Kidney (tissue), 14 donors: ENCODE data around the gene EIF5A. TPM values are rescaled to one million over a fixed set of nuclear protein-coding genes. Genes with fewer than 3 reads are reported as not detected.

Source experiments
- DNase-seq, 5 donors: peaks; one replicate each; pipeline ENCODE4 v3.0.0-alpha.2; 2013 to 2020
- FAIRE-seq: peaks from 2 replicates; lab custom pipeline; 2012; peaks lifted over from hg19 to GRCh38; lab: Jason Lieb, UNC
- H3K27ac ChIP-seq, 2 donors: one replicate each; pipeline ENCODE4 v1.7.0; 2013; ENCODE audit warnings: low read depth in 2 of 2, low read length in 2 of 2, inconsistent platforms in 1 of 2
- H3K27me3 ChIP-seq: one replicate; pipeline ENCODE4 v1.7.1; 2013; ENCODE audit warnings: low read length, inconsistent platforms; ENCODE audit not compliant: control insufficient read depth, insufficient read depth
- H3K36me3 ChIP-seq, 3 donors: one replicate each; pipeline versions ENCODE4 v1.7.0 to v1.7.1; 2013; ENCODE audit warnings: low read length in 3 of 3, control low read depth in 1 of 3, inconsistent platforms in 1 of 3; ENCODE audit not compliant: insufficient read depth in 3 of 3, control insufficient read depth in 2 of 3
- H3K4me1 ChIP-seq, 3 donors: one replicate each; pipeline versions ENCODE4 v1.7.0 to v1.7.1; 2013; ENCODE audit warnings: low read length in 3 of 3, inconsistent platforms in 1 of 3, low read depth in 1 of 3; ENCODE audit not compliant: control insufficient read depth in 2 of 3, insufficient read depth in 2 of 3
- H3K4me3 ChIP-seq, 3 donors: one replicate each; pipeline versions ENCODE4 v1.7.0 to v1.8.1; 2013; ENCODE audit warnings: low read length in 3 of 3, control low read depth in 1 of 3, inconsistent platforms in 1 of 3
- H3K9ac ChIP-seq, 3 donors: one replicate each; pipeline versions ENCODE4 v1.7.0 to v1.7.1; 2013; ENCODE audit warnings: low read length in 3 of 3, control low read depth in 1 of 3, inconsistent platforms in 1 of 3
- H3K9me3 ChIP-seq, 3 donors: one replicate each; pipeline versions ENCODE4 v1.7.0 to v1.7.1; 2013; ENCODE audit warnings: low read length in 3 of 3, control low read depth in 1 of 3, inconsistent platforms in 1 of 3; ENCODE audit not compliant: control insufficient read depth in 2 of 3, insufficient read depth in 1 of 3
- intact Hi-C: fragments of 100-400 bp; cut with DNase I; formaldehyde crosslinking; loops from one replicate; pipeline ENCODE4 v1.11.1; 2022
- polyA plus RNA-seq: library from polyadenylated mRNA; stranded (reverse); fragments of 350-450 nt; fragmentation: Illumina TruSeq; extraction: RNeasy Lipid Tissue Mini Kit (QIAGEN cat#74804); gene quantifications from one replicate; pipeline ENCODE4 v1.2.3, GENCODE V29; 2014; ENCODE audit warnings: low read depth, low replicate concordance; ENCODE audit not compliant: insufficient read depth
- total RNA-seq: library from RNA; stranded (reverse); fragmentation: NEBNext Ultra II Directional; extraction: Animal tissue kit (Norgen Biotek cat#: 25700); gene quantifications from one replicate; pipeline ENCODE4 v1.2.1, GENCODE V29; 2021
- TF ChIP-seq, protein P1 (sequence below): IDR thresholded peaks from 3 replicates; pipeline ENCODE4 v1.5.1; 2012; ENCODE audit warnings: mild to moderate bottlenecking, moderate library complexity, borderline replicate concordance; ENCODE audit not compliant: insufficient read depth; ENCODE audit errors: extremely low read depth
- donor health status: control.
- donor health status: control.
- donor health status: control.
- donor health status: control.
- donor health status: control.
- donor health status: DM: yes; HTN: yes; CAD: no.
- donor health status: Normal renal cell carcinoma (clear cell type).

EIF5A gene
- total and polyA plus RNA-seq, 2 donors from 2014 or later, result 306 to 434 TPM

DNA sequence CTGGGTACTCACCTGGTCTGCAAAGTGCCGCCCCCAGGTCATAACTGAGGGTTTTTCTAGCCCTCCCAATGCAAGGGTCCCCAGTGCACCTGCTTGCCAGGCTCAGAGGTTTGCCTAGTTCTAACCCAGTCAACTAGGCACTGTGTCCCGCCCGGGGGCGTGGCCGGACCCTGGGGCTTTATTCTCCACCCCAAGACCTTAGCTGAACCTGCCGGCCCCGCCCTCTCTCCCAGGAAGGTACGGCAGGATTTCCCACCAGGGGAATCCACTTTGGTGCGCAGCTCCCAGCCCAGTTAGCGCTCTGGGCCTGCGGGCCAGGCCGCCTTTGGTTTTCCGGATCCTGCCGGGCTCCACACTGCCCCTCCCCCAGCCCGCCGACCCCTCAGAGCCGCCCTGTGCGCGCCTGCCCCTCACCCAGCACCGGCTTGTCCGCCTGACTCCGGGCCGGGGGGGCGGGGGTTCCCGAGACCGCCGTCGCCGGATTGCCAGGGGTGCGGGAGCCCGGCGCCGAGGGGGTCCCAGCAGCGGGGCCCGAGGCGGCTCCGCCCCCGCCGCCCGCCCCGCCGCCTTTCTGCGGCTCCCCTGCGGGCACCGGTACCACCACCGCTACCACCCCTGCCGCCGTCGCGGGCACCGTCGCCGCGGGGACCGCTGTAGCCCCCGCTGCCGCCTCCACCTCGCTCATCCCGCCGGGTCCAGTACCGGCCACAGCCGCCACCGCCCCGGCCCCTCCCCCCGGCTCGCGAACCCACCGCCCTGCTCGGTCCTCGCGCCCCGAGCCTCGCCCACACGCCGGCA lies 13.4 kb upstream of the EIF5A start:
- DNase-seq (peak; percentile 26 to 87 (median 43)), FAIRE-seq (no peak)
- Histone ChIP-seq H3K36me3 (no peaks in the 10 kb centered on the region), H3K4me1 (peaks cover 0 to 15% (median 14%) of the 10 kb centered on the region in 3 donors), H3K4me3 (no peak overlapping the region), H3K9me3 (no peaks in the 10 kb centered on the region), H3K27me3 (peaks cover 3% of the 10 kb centered on the region), H3K9ac (no peak overlapping the region), H3K27ac (no peak overlapping the region)
- intact Hi-C loops, result no loop called here
- TF ChIP-seq, protein P1, sequence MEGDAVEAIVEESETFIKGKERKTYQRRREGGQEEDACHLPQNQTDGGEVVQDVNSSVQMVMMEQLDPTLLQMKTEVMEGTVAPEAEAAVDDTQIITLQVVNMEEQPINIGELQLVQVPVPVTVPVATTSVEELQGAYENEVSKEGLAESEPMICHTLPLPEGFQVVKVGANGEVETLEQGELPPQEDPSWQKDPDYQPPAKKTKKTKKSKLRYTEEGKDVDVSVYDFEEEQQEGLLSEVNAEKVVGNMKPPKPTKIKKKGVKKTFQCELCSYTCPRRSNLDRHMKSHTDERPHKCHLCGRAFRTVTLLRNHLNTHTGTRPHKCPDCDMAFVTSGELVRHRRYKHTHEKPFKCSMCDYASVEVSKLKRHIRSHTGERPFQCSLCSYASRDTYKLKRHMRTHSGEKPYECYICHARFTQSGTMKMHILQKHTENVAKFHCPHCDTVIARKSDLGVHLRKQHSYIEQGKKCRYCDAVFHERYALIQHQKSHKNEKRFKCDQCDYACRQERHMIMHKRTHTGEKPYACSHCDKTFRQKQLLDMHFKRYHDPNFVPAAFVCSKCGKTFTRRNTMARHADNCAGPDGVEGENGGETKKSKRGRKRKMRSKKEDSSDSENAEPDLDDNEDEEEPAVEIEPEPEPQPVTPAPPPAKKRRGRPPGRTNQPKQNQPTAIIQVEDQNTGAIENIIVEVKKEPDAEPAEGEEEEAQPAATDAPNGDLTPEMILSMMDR, result no peak

DNA sequence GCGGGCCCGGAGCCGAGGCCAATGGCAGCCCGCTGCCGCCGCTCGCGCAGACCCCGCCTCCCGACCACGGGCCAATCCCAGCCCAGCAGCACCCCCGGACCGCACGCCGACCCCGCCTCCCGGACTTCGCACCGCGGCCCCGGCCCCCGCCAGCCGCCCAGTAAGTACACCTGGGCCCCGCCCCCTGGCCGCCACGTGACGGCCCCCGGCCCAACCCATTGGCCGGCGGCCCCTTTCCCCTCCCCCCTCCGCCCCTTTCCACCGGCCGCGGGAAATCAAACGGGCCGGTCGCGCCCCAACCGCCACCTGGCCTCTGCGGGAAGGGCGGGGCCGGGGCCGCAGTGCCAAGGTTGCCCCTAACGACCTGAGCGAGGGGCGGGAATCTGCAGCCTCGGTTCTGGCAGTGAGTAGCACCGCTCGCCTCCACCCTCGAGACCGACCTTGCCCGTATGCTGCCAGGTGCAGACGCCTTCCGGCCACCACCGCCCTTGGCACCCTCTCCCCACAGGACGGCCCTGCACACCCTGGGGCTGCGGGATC lies 12.7 kb upstream of the EIF5A start, which contains the start of gene YBX2:
TSS of gene YBX2 (minus strand) at position 26 of the 540 bp plus-strand sequence. CDS start 139 bp downstream, outside the sequence.
- Histone ChIP-seq H3K4me3 (no peak within 1 kb of the TSS), H3K9ac (no peak within 1 kb of the TSS), H3K9me3 (no peaks in the 10 kb centered on the region), H3K27ac (no peak within 1 kb of the TSS), H3K4me1 (peaks cover 0 to 15% (median 14%) of the 10 kb centered on the region in 3 donors), H3K27me3 (peaks cover 3% of the 10 kb centered on the region), H3K36me3 (no peaks in the 10 kb centered on the region)
- TF ChIP-seq, protein P1, result no peak
- DNase-seq (peak; percentile 84 to 93 (median 87)), FAIRE-seq (no peak)
- intact Hi-C loops, result no loop called here

DNA sequence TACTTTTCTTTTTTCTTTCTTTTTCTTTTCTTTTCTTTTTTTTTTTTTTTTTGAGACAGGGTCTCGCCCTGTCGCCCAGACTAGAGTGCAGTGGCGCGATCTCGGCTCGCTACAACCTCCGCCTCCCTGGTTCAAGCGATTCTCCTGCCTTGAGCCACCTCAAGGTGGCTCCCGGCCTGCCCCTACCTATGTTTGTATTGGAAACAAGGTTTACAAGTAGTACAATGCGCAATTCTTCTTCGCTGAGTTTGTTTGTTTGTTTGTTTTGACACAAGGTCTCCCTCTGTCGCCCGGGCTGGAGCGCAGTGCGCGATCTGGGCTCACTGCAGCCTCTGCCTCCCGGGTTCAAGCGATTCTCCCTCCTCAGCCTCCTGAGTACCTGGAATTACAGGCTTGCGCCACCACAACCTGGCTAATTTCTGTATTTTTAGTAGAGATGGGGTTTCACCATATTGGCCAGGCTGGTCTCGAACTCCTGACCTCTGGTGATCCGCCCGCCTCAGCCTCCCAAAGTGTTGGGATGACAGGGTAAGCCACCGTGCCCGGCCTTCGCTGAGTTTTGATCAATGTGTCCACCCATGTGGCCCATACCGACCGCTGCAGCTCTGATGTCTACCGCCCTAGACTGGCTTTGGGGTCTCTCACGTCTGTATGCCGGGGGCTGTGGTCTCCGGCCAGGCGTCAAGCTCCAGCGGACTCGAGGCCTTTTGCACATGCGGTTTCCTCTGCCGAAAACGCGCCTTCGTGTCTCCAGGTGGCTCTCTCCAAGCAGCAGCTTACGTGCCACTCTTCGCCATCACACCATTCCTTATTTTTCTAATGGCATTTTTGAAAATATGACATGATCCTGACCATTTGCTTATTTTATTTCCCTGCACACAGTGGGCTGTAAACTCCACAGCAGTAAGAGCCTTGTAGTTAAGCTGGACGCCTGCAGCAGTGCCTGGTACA lies 11.9 kb upstream of the EIF5A start:
- TF ChIP-seq, protein P1, result no peak
- H3K9me3 ChIP-seq, result no peaks in the 10 kb centered on the region
- intact Hi-C loops, result no loop called here
- peaks cover 3% of the 10 kb centered on the region for H3K27me3 ChIP-seq
- H3K4me1 ChIP-seq, result peaks cover 0 to 15% (median 14%) of the 10 kb centered on the region in 3 donors
- no peak overlapping the region for H3K9ac ChIP-seq
- H3K27ac ChIP-seq, result peak overlapping the region in 1 of 2 donors; percentile 41
- no peak for FAIRE-seq
- no peak for DNase-seq
- peak overlapping the region in 1 of 3 donors; percentile 20 for H3K4me3 ChIP-seq
- H3K36me3 ChIP-seq, result no peaks in the 10 kb centered on the region
